ENCODE data around the gene ALDH1L1.

- no peak for TF ChIP-seq CTCF (IDR thresholded peaks at IDR 0.05)
- no peak for TF ChIP-seq POLR2A (IDR thresholded peaks at IDR 0.05)
Measured at GRCh38 chr3:126106336-126107202, 73.8 kb downstream of the ALDH1L1 start.
